T-helper 2 cell treated with Interferon-gamma antibody and Interleukin-4, amounts not matched to agents 5 μg/mL and 100 μg/mL, for 36 hours (primary cell): ENCODE results near the gene SLC4A9.

Experiments
- DNase-seq: peaks from one replicate; pipeline ENCODE4 v3.0.0; 2021; ENCODE audit warnings: low spot score
- H3K27ac Mint-ChIP-seq: one replicate; pipeline ENCODE4 v1.8.0; 2021; ENCODE audit warnings: mild to moderate bottlenecking, mixed read lengths
- H3K27me3 Mint-ChIP-seq: one replicate; pipeline ENCODE4 v1.8.0; 2021; ENCODE audit warnings: low read depth, mixed read lengths
- H3K36me3 Mint-ChIP-seq: one replicate; pipeline ENCODE4 v1.8.0; 2021; ENCODE audit warnings: low read depth, mixed read lengths
- H3K4me1 Mint-ChIP-seq: one replicate; pipeline ENCODE4 v1.8.0; 2021; ENCODE audit warnings: low read depth, mixed read lengths
- H3K4me3 Mint-ChIP-seq: one replicate; pipeline ENCODE4 v1.8.0; 2022; ENCODE audit warnings: mild to moderate bottlenecking, moderate library complexity, mixed read lengths
- H3K9me3 Mint-ChIP-seq: one replicate; pipeline ENCODE4 v1.8.0; 2021; ENCODE audit warnings: mixed read lengths

The SLC4A9 gene

GRCh38 chr5:140360101-140360500 lies at the start of gene SLC4A9:
Gene SLC4A9 (plus strand): TSS chr5:140360194. CDS start chr5:140360237, 43 bp downstream.
- no peak for DNase-seq
- Mint-ChIP-seq H3K4me3 (no peak within 1 kb of the TSS), H3K27me3 (peaks cover 7% of the 10 kb centered on the region), H3K4me1 (peaks cover 5% of the 10 kb centered on the region), H3K27ac (no peak within 1 kb of the TSS), H3K9me3 (no peaks in the 10 kb centered on the region), H3K36me3 (no peaks in the 10 kb centered on the region)

- Mint-ChIP-seq H3K9me3 (no peaks in the 10 kb centered on the region), H3K4me3 (no peak overlapping the region), H3K27ac (no peak overlapping the region), H3K36me3 (no peaks in the 10 kb centered on the region), H3K4me1 (peaks cover 8% of the 10 kb centered on the region), H3K27me3 (peaks cover 3% of the 10 kb centered on the region)
- DNase-seq: no peak
Measured at GRCh38 chr5:140310434-140310833, 49.6 kb upstream of the SLC4A9 start.

GRCh38 chr5:140311011-140311467 lies 49.0 kb upstream of the SLC4A9 start:
- no peak overlapping the region for H3K27ac Mint-ChIP-seq
- H3K4me3 Mint-ChIP-seq: no peak overlapping the region
- H3K9me3 Mint-ChIP-seq: no peaks in the 10 kb centered on the region
- peaks cover 3% of the 10 kb centered on the region for H3K27me3 Mint-ChIP-seq
- no peaks in the 10 kb centered on the region for H3K36me3 Mint-ChIP-seq
- no peak for DNase-seq
- peaks cover 8% of the 10 kb centered on the region for H3K4me1 Mint-ChIP-seq

GRCh38 chr5:140312067-140312790 lies 47.8 kb upstream of the SLC4A9 start:
- Mint-ChIP-seq H3K9me3 (no peaks in the 10 kb centered on the region), H3K4me1 (peaks cover 8% of the 10 kb centered on the region), H3K27me3 (peaks cover 3% of the 10 kb centered on the region), H3K36me3 (no peaks in the 10 kb centered on the region), H3K4me3 (no peak overlapping the region), H3K27ac (no peak overlapping the region)
- DNase-seq: no peak

GRCh38 chr5:140312791-140313189 lies 47.2 kb upstream of the SLC4A9 start:
- DNase-seq: no peak
- Mint-ChIP-seq H3K27ac (no peak overlapping the region), H3K4me3 (no peak overlapping the region), H3K9me3 (no peaks in the 10 kb centered on the region), H3K27me3 (peaks cover 3% of the 10 kb centered on the region), H3K36me3 (no peaks in the 10 kb centered on the region), H3K4me1 (peaks cover 8% of the 10 kb centered on the region)

GRCh38 chr5:140317859-140318258 lies 42.1 kb upstream of the SLC4A9 start:
- Mint-ChIP-seq H3K4me3 (no peak overlapping the region), H3K4me1 (no peaks in the 10 kb centered on the region), H3K9me3 (no peaks in the 10 kb centered on the region), H3K27ac (no peak overlapping the region), H3K36me3 (no peaks in the 10 kb centered on the region), H3K27me3 (no peaks in the 10 kb centered on the region)
- no peak for DNase-seq

GRCh38 chr5:140318792-140319191 lies 41.2 kb upstream of the SLC4A9 start:
- no peaks in the 10 kb centered on the region for H3K36me3 Mint-ChIP-seq
- no peak overlapping the region for H3K4me3 Mint-ChIP-seq
- H3K27me3 Mint-ChIP-seq: no peaks in the 10 kb centered on the region
- no peak overlapping the region for H3K27ac Mint-ChIP-seq
- H3K9me3 Mint-ChIP-seq: no peaks in the 10 kb centered on the region
- DNase-seq: no peak
- no peaks in the 10 kb centered on the region for H3K4me1 Mint-ChIP-seq

- no peaks in the 10 kb centered on the region for H3K4me1 Mint-ChIP-seq
- H3K4me3 Mint-ChIP-seq: no peak overlapping the region
- H3K9me3 Mint-ChIP-seq: no peaks in the 10 kb centered on the region
- H3K27ac Mint-ChIP-seq: no peak overlapping the region
- no peaks in the 10 kb centered on the region for H3K27me3 Mint-ChIP-seq
- DNase-seq: no peak
- H3K36me3 Mint-ChIP-seq: no peaks in the 10 kb centered on the region
Measured at GRCh38 chr5:140319833-140320232, 40.2 kb upstream of the SLC4A9 start.

GRCh38 chr5:140321796-140322195 lies 38.2 kb upstream of the SLC4A9 start:
- Mint-ChIP-seq H3K4me3 (no peak overlapping the region), H3K9me3 (no peaks in the 10 kb centered on the region), H3K36me3 (no peaks in the 10 kb centered on the region), H3K27me3 (no peaks in the 10 kb centered on the region), H3K27ac (no peak overlapping the region), H3K4me1 (no peaks in the 10 kb centered on the region)
- no peak for DNase-seq

GRCh38 chr5:140322751-140323731 lies 37.0 kb upstream of the SLC4A9 start:
- H3K27me3 Mint-ChIP-seq: peaks cover 5% of the 10 kb centered on the region
- H3K4me3 Mint-ChIP-seq: no peak overlapping the region
- no peak for DNase-seq
- H3K4me1 Mint-ChIP-seq: no peaks in the 10 kb centered on the region
- H3K9me3 Mint-ChIP-seq: no peaks in the 10 kb centered on the region
- H3K36me3 Mint-ChIP-seq: no peaks in the 10 kb centered on the region
- no peak overlapping the region for H3K27ac Mint-ChIP-seq

GRCh38 chr5:140324041-140324600 lies 35.9 kb upstream of the SLC4A9 start:
- Mint-ChIP-seq H3K9me3 (no peaks in the 10 kb centered on the region), H3K27me3 (peaks cover 5% of the 10 kb centered on the region), H3K36me3 (no peaks in the 10 kb centered on the region), H3K4me1 (no peaks in the 10 kb centered on the region), H3K4me3 (no peak overlapping the region), H3K27ac (no peak overlapping the region)
- no peak for DNase-seq

- no peaks in the 10 kb centered on the region for H3K4me1 Mint-ChIP-seq
- H3K4me3 Mint-ChIP-seq: no peak overlapping the region
- peaks cover 5% of the 10 kb centered on the region for H3K27me3 Mint-ChIP-seq
- no peak for DNase-seq
- H3K27ac Mint-ChIP-seq: no peak overlapping the region
- no peaks in the 10 kb centered on the region for H3K36me3 Mint-ChIP-seq
- H3K9me3 Mint-ChIP-seq: no peaks in the 10 kb centered on the region
Measured at GRCh38 chr5:140324617-140325241, 35.3 kb upstream of the SLC4A9 start.

GRCh38 chr5:140325486-140325885 lies 34.5 kb upstream of the SLC4A9 start:
- no peak overlapping the region for H3K27ac Mint-ChIP-seq
- no peaks in the 10 kb centered on the region for H3K36me3 Mint-ChIP-seq
- no peak overlapping the region for H3K4me3 Mint-ChIP-seq
- no peaks in the 10 kb centered on the region for H3K9me3 Mint-ChIP-seq
- peaks cover 5% of the 10 kb centered on the region for H3K27me3 Mint-ChIP-seq
- DNase-seq: no peak
- H3K4me1 Mint-ChIP-seq: no peaks in the 10 kb centered on the region
